HL-60 (cell line): Measurements from ENCODE around the gene RARA.
"Not testable (repeated sequence)": the region's sequence is repeated elsewhere in the genome, so short reads cannot be mapped to it uniquely, and the experiment has no call there.

ENCODE experiments used
- CTCF ChIP-seq: IDR thresholded peaks from one replicate; pipeline ENCODE4 v1.5.1; 2011; ENCODE audit warnings: low read length, control low read depth, inconsistent platforms; ENCODE audit not compliant: insufficient read depth
- POLR2AphosphoS5 ChIP-seq: IDR thresholded peaks from 2 replicates; pipeline ENCODE4 v1.6.1; 2012; ENCODE audit warnings: low read depth
- REST ChIP-seq: IDR thresholded peaks from 2 replicates; pipeline ENCODE4 v1.6.1; 2012; ENCODE audit warnings: low read depth; ENCODE audit not compliant: insufficient replicate concordance

- TF ChIP-seq CTCF, REST, POLR2AphosphoS5: not testable (repeated sequence)
Measured at GRCh38 chr17:40375786-40376185, 66.8 kb downstream of the RARA start.
